ENCODE data around the gene SFMBT2.

DNA sequence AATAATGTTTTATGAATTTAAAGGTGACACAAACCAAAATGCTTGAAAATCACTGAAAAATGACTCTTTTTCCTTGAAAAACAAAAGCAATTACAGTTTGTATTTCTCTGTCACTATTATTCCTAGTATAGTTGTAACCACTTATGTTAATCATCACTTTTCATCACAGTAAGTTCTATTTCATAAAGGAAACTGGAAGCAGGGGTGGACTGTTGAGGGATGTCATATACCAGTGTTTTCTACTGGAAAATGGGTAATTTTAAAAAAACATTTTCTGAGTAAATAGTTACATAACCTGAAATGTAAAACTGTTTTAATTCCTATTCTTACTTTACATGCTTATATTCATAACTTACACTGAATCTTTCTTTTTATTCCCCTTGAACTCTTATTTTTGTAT is 32.2 kb upstream of the SFMBT2 start:
- no peak for TF ChIP-seq TCF7L2 (IDR thresholded peaks at IDR 0.05; ENCODE audit: low read depth, low read length)
- no peak for TF ChIP-seq CTCF (IDR thresholded peaks at IDR 0.05)
- TF ChIP-seq, protein P1, sequence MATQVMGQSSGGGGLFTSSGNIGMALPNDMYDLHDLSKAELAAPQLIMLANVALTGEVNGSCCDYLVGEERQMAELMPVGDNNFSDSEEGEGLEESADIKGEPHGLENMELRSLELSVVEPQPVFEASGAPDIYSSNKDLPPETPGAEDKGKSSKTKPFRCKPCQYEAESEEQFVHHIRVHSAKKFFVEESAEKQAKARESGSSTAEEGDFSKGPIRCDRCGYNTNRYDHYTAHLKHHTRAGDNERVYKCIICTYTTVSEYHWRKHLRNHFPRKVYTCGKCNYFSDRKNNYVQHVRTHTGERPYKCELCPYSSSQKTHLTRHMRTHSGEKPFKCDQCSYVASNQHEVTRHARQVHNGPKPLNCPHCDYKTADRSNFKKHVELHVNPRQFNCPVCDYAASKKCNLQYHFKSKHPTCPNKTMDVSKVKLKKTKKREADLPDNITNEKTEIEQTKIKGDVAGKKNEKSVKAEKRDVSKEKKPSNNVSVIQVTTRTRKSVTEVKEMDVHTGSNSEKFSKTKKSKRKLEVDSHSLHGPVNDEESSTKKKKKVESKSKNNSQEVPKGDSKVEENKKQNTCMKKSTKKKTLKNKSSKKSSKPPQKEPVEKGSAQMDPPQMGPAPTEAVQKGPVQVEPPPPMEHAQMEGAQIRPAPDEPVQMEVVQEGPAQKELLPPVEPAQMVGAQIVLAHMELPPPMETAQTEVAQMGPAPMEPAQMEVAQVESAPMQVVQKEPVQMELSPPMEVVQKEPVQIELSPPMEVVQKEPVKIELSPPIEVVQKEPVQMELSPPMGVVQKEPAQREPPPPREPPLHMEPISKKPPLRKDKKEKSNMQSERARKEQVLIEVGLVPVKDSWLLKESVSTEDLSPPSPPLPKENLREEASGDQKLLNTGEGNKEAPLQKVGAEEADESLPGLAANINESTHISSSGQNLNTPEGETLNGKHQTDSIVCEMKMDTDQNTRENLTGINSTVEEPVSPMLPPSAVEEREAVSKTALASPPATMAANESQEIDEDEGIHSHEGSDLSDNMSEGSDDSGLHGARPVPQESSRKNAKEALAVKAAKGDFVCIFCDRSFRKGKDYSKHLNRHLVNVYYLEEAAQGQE (IDR thresholded peaks at IDR 0.05; ENCODE audit: insufficient read depth in 1 of 2, low read depth in 2 of 2, low read length in 1 of 2) = no peak
- TF ChIP-seq POLR2AphosphoS5 (IDR thresholded peaks at IDR 0.05; ENCODE audit: low read depth, low read length) = no peak

All from Panc1 (cell line).